Activated CD8-positive, alpha-beta memory T cell treated with anti-CD3 and anti-CD28 coated beads, Interleukin-2, amount 50 U/mL, for 1 hour (primary cell): Measurements from ENCODE around the gene SYMPK.

Experiments used
- DNase-seq: peaks from one replicate; pipeline ENCODE4 v3.0.0-alpha.2; 2020; ENCODE audit errors: extremely low read depth

SYMPK gene

DNA sequence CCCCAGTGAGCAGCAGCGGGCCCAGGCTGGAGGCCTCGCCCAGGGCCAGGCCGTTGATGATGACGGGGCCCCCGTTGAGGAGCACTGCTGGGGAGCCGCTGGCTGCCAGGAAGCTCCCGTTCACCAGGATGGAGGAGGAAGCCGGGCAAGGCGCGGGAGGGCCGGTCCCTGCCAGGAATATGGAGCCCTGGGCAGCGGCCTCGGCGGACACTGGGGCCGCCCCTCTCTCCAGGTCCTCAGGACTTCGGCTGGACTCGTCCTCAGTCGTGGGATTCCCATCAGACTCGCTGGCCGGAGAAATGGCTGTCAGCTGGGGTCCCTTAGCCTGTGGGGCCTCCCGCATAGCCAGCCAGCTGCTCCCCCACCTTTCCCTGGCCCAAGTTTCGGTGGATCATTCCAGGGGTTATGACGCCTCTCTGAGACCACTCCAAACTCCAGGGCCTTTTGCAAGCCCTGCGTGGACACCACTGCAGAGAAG, 96.0 kb downstream of the SYMPK start:
- DNase-seq: no peak

DNA sequence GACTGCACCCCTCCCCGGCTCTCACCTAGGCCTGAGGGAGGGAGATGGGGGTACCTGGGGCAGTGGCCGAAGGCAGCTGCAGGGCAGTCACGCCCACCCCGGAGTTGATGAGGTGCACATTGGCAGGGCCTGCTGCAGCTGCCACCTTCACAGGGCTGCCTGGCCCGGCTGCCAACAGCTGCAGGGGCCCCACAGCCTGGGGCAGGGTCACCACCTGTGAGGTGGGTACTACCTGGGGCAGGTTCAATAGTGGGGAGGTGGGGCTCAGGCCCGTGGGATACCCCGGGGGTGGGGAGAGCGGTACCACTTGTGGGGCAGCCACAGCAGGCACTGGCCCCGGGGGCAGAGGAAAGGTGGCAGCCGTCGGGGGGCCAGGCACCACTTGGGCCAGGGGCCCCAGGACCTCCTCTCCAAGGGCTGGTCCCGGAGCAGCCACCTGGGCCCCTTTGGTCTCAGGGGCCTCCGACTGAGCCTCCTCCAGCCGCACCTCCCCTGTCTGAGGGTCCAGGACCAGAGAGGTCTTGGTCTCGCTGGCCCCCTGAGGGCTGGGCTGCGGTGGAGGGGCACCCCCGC, 96.6 kb downstream of the SYMPK start:
- DNase-seq: no peak

DNA sequence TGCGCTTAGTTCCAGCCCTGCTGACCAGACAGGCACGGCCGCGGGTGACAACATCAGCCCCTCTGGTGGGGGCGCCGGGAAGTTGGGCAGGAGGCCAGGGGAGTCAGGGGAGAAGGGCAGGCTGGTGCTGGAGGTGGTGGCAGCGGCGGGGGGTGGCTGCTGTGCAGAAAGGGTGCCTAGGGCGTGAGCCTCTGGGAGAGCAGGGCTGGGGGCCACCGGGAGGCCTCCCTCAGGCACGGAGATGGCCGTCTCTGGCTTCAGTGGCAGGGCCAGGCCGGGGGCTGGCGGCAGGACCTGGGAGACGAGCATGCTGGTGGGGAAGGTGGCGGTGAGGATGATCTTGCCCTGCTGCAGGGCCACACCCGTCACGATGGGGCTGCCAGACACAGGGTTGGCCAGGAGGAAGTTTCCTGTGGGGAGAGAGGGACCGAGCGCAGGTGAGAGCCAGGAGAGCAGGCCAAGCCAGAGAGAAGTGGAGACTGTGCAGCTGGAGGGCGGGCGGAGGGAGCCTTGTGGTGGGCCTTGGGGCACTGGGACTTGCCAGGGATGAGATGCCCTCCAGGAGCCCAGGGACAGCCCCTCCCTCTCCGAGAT, 97.1 kb downstream of the SYMPK start:
- DNase-seq: no peak
